ENCODE measurements around the gene ADGRB3.

DNA sequence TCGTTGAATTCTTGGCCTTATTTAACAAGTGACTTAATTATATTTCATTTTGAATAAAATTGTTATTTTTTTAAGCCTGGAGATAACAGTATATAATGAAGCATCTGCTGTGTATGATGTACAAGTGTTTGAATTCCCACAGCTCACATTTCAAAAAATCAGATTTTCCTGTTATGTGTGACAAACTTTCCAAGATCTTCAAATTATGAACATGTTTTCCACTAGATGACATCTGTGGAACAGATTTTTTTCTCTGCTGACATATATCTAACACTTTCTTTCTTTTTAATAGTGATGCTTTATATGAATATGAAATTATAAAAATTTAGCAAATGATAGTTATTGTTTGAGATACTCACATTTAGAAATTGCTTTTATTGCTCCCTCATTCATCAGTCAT, 678.9 kb downstream of the ADGRB3 start:
- TF ChIP-seq, protein P1, sequence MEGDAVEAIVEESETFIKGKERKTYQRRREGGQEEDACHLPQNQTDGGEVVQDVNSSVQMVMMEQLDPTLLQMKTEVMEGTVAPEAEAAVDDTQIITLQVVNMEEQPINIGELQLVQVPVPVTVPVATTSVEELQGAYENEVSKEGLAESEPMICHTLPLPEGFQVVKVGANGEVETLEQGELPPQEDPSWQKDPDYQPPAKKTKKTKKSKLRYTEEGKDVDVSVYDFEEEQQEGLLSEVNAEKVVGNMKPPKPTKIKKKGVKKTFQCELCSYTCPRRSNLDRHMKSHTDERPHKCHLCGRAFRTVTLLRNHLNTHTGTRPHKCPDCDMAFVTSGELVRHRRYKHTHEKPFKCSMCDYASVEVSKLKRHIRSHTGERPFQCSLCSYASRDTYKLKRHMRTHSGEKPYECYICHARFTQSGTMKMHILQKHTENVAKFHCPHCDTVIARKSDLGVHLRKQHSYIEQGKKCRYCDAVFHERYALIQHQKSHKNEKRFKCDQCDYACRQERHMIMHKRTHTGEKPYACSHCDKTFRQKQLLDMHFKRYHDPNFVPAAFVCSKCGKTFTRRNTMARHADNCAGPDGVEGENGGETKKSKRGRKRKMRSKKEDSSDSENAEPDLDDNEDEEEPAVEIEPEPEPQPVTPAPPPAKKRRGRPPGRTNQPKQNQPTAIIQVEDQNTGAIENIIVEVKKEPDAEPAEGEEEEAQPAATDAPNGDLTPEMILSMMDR (IDR thresholded peaks at IDR 0.05), result no peak
- TF ChIP-seq POLR2A (IDR thresholded peaks at IDR 0.05), result no peak
